CD14-positive monocyte (primary cell): Measurements from ENCODE around the gene NMUR2. TPM values are rescaled to one million over a fixed set of nuclear protein-coding genes. Genes with fewer than 3 reads are reported as not detected.

Source experiments
- DNase-seq, 3 donors: peaks; one replicate each; pipeline ENCODE4 v3.0.0-alpha.2; 2011 to 2022
- H2AFZ ChIP-seq: 2 replicates; pipeline ENCODE4 v1.6.0; 2012; ENCODE audit warnings: mild to moderate bottlenecking, low read depth, low read length, inconsistent platforms; ENCODE audit not compliant: insufficient read depth, poor library complexity, severe bottlenecking
- H3K27ac ChIP-seq, 2 donors: 1 replicate in 1 of 2; 2 replicates in 1 of 2; pipeline ENCODE4 v1.5.1; 2012 to 2013; ENCODE audit warnings: low read length in 2 of 2, control low read depth in 1 of 2, inconsistent platforms in 1 of 2, low read depth in 1 of 2, mild to moderate bottlenecking in 1 of 2
- H3K27me3 ChIP-seq, 2 donors: one replicate each; pipeline versions ENCODE4 v1.6.0 to v1.6.1; 2011 to 2013; ENCODE audit warnings: low read length in 2 of 2; ENCODE audit not compliant: control insufficient read depth in 2 of 2, insufficient read depth in 2 of 2
- H3K36me3 ChIP-seq, 2 donors: replicated peaks in 1 of 2; 1 replicate in 1 of 2; 2 replicates in 1 of 2; pipeline versions ENCODE4 v1.5.1 to v1.6.1; 2012 to 2013; ENCODE audit warnings: low read length in 2 of 2, control low read depth in 1 of 2, inconsistent platforms in 1 of 2, mild to moderate bottlenecking in 1 of 2; ENCODE audit not compliant: insufficient read depth in 2 of 2, control insufficient read depth in 1 of 2
- H3K4me1 ChIP-seq, 2 donors: 1 replicate in 1 of 2; 2 replicates in 1 of 2; pipeline versions ENCODE4 v1.5.1 to v1.6.1; 2012 to 2013; ENCODE audit warnings: low read length in 2 of 2, control low read depth in 1 of 2, inconsistent platforms in 1 of 2, mild to moderate bottlenecking in 1 of 2, moderate library complexity in 1 of 2; ENCODE audit not compliant: insufficient read depth in 2 of 2, control insufficient read depth in 1 of 2
- H3K4me2 ChIP-seq: replicated peaks from 2 replicates; pipeline ENCODE3; 2012; ENCODE audit warnings: low read length, moderate library complexity, mild to moderate bottlenecking; ENCODE audit not compliant: poor library complexity, severe bottlenecking; ENCODE audit errors: extremely low read depth
- H3K4me3 ChIP-seq, 3 experiments: fragments of 200-600 bp in 1 of 3; sonication (generic) in 1 of 3; replicated peaks in 1 of 3; 1 replicate in 2 of 3; 2 replicates in 1 of 3; pipeline ENCODE4 v1.5.1; 2011 to 2013; ENCODE audit warnings: low read length in 3 of 3, mild to moderate bottlenecking in 3 of 3, control low read depth in 2 of 3, low read depth in 2 of 3, inconsistent platforms in 1 of 3, moderate library complexity in 1 of 3
- H3K79me2 ChIP-seq: 2 replicates; pipeline ENCODE4 v1.6.0; 2012; ENCODE audit warnings: mild to moderate bottlenecking, control low read depth, inconsistent platforms, low read length, moderate library complexity; ENCODE audit not compliant: insufficient read depth
- H3K9ac ChIP-seq: 2 replicates; pipeline ENCODE4 v1.6.0; 2017; ENCODE audit warnings: low read length, mild to moderate bottlenecking; ENCODE audit not compliant: insufficient read depth, poor library complexity, severe bottlenecking
- H3K9me3 ChIP-seq, 2 donors: replicated peaks in 1 of 2; 1 replicate in 1 of 2; 2 replicates in 1 of 2; pipeline versions ENCODE4 v1.5.1 to v1.6.1; 2012 to 2013; ENCODE audit warnings: low read length in 2 of 2, control low read depth in 1 of 2; ENCODE audit not compliant: control insufficient read depth in 1 of 2, insufficient read depth in 1 of 2
- H4K20me1 ChIP-seq: 2 replicates; pipeline ENCODE4 v1.6.0; 2012; ENCODE audit warnings: mild to moderate bottlenecking, low read length, control low read depth, moderate library complexity; ENCODE audit not compliant: insufficient read depth
- H3K27ac Mint-ChIP-seq, 7 donors: one replicate each; pipeline ENCODE4 v1.8.0; 2020; ENCODE audit warnings: mild to moderate bottlenecking in 7 of 7, mixed read lengths in 7 of 7, moderate library complexity in 6 of 7, inconsistent platforms in 2 of 7
- H3K27me3 Mint-ChIP-seq, 3 donors: one replicate each; pipeline ENCODE4 v1.8.0; 2021 to 2022; ENCODE audit warnings: low read depth in 3 of 3, mild to moderate bottlenecking in 3 of 3, mixed read lengths in 3 of 3, moderate library complexity in 3 of 3, inconsistent platforms in 1 of 3
- H3K36me3 Mint-ChIP-seq, 2 donors: one replicate each; pipeline ENCODE4 v1.8.0; 2020; ENCODE audit warnings: mixed read lengths in 2 of 2, inconsistent platforms in 1 of 2, mild to moderate bottlenecking in 1 of 2
- H3K4me1 Mint-ChIP-seq: one replicate; pipeline ENCODE4 v1.8.0; 2020; ENCODE audit warnings: mild to moderate bottlenecking, mixed read lengths
- H3K4me3 Mint-ChIP-seq, 2 donors: one replicate each; pipeline ENCODE4 v1.8.0; 2020; ENCODE audit warnings: mild to moderate bottlenecking in 2 of 2, mixed read lengths in 2 of 2, moderate library complexity in 1 of 2
- H3K9me3 Mint-ChIP-seq, 7 donors: one replicate each; pipeline ENCODE4 v1.8.0; 2020 to 2022; ENCODE audit warnings: mixed read lengths in 7 of 7, mild to moderate bottlenecking in 6 of 7, moderate library complexity in 6 of 7, inconsistent platforms in 2 of 7
- WGBS: methylation state at CpG from one replicate; pipeline ENCODE4 v1.1.5; 2013; ENCODE audit warnings: missing lambda C conversion rate; ENCODE audit not compliant: insufficient coverage; 5-methylcytosine and 5-hydroxymethylcytosine counted together
- intact Hi-C, 2 donors: fragments of 100-400 bp; cut with micrococcal nuclease; formaldehyde crosslinking; loops; one replicate each; pipeline versions ENCODE4 v1.15.0 to v1.15.1; 2023
- polyA plus RNA-seq, 3 donors: library from polyadenylated mRNA; depleted of rRNA in 1 of 3; unstranded in 2 of 3; stranded (reverse) in 1 of 3; fragments of 300-500 nt in 2 of 3; fragments of >200 nt in 1 of 3; fragmentation: Illumina TruSeq in 2 of 3; gene quantifications; 1 replicate in 2 of 3; 2 replicates in 1 of 3; pipeline ENCODE4 v1.2.3, GENCODE V29; 2012 to 2021
- TF ChIP-seq, protein P1 (sequence below): fragments of 200-600 bp; IDR thresholded peaks from one replicate; pipeline ENCODE4 v1.8.0; 2022; ENCODE audit warnings: antibody characterized with exemption, mild to moderate bottlenecking

Gene NMUR2
- polyA plus RNA-seq, 3 donors: not detected

DNA sequence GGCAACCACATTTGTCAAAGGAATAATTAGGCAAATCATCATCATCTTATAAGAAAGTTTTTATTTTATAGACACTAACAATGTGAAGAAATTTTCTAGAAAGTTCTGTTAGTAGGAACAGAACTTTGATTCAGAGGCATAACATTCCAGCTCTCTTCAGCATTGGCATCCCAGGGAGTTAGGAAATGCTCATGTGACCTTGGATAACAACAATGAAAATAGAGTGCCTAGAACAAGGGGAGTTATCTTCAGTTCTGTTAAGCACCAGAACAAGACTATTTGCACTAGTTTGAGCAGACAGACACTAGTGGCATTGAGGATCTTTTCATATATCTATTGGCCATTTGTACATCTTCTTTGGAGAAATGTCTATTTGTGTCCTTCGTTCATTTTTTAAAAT, 7.0 kb upstream of the NMUR2 start:
- intact Hi-C loops: no loop called here
- Histone ChIP-seq H2AFZ (no peak overlapping the region), H3K79me2 (no peaks in the 10 kb centered on the region), H3K4me2 (no peak overlapping the region), H3K4me3 (no peak overlapping the region), H4K20me1 (no peaks in the 10 kb centered on the region), H3K27ac (no peak overlapping the region), H3K27me3 (no peaks in the 10 kb centered on the region), H3K9ac (no peak overlapping the region), H3K36me3 (no peaks in the 10 kb centered on the region), H3K9me3 (peaks cover 0 to 4% of the 10 kb centered on the region in 2 donors), H3K4me1 (no peaks in the 10 kb centered on the region)
- Mint-ChIP-seq H3K4me3 (no peak overlapping the region), H3K36me3 (no peaks in the 10 kb centered on the region), H3K27ac (no peak overlapping the region), H3K9me3 (peaks cover 0 to 5% (median 2%) of the 10 kb centered on the region in 7 donors), H3K27me3 (no peaks in the 10 kb centered on the region), H3K4me1 (no peaks in the 10 kb centered on the region)
- no CpG with 5 or more reads among the region's 1 CpG for WGBS
- DNase-seq: no peak
- TF ChIP-seq, protein P1, sequence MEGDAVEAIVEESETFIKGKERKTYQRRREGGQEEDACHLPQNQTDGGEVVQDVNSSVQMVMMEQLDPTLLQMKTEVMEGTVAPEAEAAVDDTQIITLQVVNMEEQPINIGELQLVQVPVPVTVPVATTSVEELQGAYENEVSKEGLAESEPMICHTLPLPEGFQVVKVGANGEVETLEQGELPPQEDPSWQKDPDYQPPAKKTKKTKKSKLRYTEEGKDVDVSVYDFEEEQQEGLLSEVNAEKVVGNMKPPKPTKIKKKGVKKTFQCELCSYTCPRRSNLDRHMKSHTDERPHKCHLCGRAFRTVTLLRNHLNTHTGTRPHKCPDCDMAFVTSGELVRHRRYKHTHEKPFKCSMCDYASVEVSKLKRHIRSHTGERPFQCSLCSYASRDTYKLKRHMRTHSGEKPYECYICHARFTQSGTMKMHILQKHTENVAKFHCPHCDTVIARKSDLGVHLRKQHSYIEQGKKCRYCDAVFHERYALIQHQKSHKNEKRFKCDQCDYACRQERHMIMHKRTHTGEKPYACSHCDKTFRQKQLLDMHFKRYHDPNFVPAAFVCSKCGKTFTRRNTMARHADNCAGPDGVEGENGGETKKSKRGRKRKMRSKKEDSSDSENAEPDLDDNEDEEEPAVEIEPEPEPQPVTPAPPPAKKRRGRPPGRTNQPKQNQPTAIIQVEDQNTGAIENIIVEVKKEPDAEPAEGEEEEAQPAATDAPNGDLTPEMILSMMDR: no peak

DNA sequence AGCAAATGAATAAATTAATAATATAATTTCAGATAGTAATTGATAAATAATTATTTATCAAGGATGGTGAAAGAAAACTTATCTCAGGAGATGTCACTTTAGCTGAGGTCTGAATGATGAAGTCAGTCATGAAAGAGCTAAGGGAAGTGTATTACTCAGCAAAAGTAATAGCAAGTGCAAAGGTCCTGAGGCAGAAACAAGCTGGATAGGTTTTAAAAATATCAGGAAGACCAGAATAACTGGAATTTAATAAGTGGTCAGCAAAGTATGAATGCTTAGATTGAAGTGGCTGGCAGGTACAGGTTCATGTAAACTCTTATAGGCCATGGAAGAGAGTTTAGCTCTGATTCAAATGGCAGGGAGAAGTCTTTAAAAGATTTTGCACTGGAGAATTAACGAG, 1.0 kb upstream of the NMUR2 start:
- TF ChIP-seq, protein P1: no peak
- H2AFZ ChIP-seq: no peak overlapping the region
- WGBS: 79% methylated on average over 1 of the region's 1 CpG
- DNase-seq: no peak
- no peak overlapping the region for H3K9ac ChIP-seq
- no peaks in the 10 kb centered on the region for H3K4me1 ChIP-seq
- H3K4me3 ChIP-seq: no peak overlapping the region
- H3K9me3 ChIP-seq: peaks cover 4 to 9% of the 10 kb centered on the region in 2 donors
- no peak overlapping the region for H3K4me2 ChIP-seq
- Mint-ChIP-seq H3K4me1 (no peaks in the 10 kb centered on the region), H3K36me3 (no peaks in the 10 kb centered on the region), H3K4me3 (no peak overlapping the region), H3K9me3 (peaks cover 0 to 8% (median 3%) of the 10 kb centered on the region in 7 donors), H3K27ac (no peak overlapping the region), H3K27me3 (peaks cover 0 to 4% (median 2%) of the 10 kb centered on the region in 3 donors)
- no peak overlapping the region for H3K27ac ChIP-seq
- no peaks in the 10 kb centered on the region for H4K20me1 ChIP-seq
- intact Hi-C loops: no loop called here
- H3K79me2 ChIP-seq: no peaks in the 10 kb centered on the region
- no peaks in the 10 kb centered on the region for H3K27me3 ChIP-seq
- no peaks in the 10 kb centered on the region for H3K36me3 ChIP-seq
